Measurements from ENCODE around the gene TTC21A. TPM values are rescaled to one million over a fixed set of nuclear protein-coding genes. Genes with fewer than 3 reads are reported as not detected.
A peak's percentile ranks its signal among the peaks of the same experiment; 100 is the strongest.

TTC21A gene
- total RNA-seq, 1 experiment from 2014 or later = 1.2 TPM

DNA sequence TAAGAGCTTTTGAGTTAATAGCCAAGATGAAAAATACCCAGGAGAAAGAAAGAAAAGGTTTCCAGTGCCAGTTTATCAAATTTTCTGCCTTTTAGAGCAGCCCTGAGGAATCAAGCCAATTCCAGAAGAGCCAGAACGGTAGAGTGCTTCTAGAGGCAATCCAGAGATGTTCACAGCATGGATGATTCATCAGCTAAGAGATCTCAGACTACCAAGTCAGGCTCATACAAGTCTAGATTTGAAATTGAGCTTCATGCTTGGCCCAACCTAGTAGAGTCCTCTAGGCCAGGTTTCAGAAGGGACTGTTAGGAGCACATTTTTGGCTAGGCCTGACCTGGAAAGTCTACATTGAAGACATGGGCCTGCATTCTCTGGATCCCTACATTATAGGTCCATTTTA, 40.2 kb upstream of the TTC21A start:
- Histone ChIP-seq H3K4me2 (ENCODE audit: low read length) (no peak overlapping the region), H2AFZ (ENCODE audit: low read length) (no peak overlapping the region), H3K9me3 (ENCODE audit: low read length) (no peaks in the 10 kb centered on the region), H3K27ac (ENCODE audit: low read length) (no peak overlapping the region), H4K20me1 (ENCODE audit: low read length) (no peaks in the 10 kb centered on the region), H3K9me2 (replicated peaks; ENCODE audit: low read length) (no peaks in the 10 kb centered on the region), H3K4me1 (ENCODE audit: insufficient read depth, low read length) (no peaks in the 10 kb centered on the region), H3K4me3 (ENCODE audit: low read length) (no peak overlapping the region), H3K79me2 (ENCODE audit: low read length) (no peaks in the 10 kb centered on the region), H3K36me3 (ENCODE audit: low read depth, low read length) (peaks cover 8% of the 10 kb centered on the region; the same call in 1 of the 2 replicates), H3K27me3 (ENCODE audit: low read length) (no peaks in the 10 kb centered on the region), H3K9ac (ENCODE audit: low read length) (no peak overlapping the region), H3F3A (ENCODE audit: low read length, unreplicated experiment) (no peaks in the 10 kb centered on the region)
- POLR2A ChIA-PET (ENCODE audit: unreplicated experiment) = no interaction called here
- intact Hi-C loops (cut with micrococcal nuclease) = no loop called here
- DNase-seq (no peak), ATAC-seq (no peak)
- TSS peak; percentile 6 for BruUV-seq (replicated peaks)
- CTCF ChIA-PET = no interaction called here
- TF ChIP-seq EZH2phosphoT487 (IDR thresholded peaks at IDR 0.05; ENCODE audit: borderline replicate concordance, low read length) (no peak), EZH2 (IDR thresholded peaks at IDR 0.05; ENCODE audit: low read length, unreplicated experiment) (no peak)
- TF ChIP-seq, protein P1, sequence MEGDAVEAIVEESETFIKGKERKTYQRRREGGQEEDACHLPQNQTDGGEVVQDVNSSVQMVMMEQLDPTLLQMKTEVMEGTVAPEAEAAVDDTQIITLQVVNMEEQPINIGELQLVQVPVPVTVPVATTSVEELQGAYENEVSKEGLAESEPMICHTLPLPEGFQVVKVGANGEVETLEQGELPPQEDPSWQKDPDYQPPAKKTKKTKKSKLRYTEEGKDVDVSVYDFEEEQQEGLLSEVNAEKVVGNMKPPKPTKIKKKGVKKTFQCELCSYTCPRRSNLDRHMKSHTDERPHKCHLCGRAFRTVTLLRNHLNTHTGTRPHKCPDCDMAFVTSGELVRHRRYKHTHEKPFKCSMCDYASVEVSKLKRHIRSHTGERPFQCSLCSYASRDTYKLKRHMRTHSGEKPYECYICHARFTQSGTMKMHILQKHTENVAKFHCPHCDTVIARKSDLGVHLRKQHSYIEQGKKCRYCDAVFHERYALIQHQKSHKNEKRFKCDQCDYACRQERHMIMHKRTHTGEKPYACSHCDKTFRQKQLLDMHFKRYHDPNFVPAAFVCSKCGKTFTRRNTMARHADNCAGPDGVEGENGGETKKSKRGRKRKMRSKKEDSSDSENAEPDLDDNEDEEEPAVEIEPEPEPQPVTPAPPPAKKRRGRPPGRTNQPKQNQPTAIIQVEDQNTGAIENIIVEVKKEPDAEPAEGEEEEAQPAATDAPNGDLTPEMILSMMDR (conservative IDR thresholded peaks at IDR 0.05; ENCODE audit: low read depth, low read length) = no peak

DNA sequence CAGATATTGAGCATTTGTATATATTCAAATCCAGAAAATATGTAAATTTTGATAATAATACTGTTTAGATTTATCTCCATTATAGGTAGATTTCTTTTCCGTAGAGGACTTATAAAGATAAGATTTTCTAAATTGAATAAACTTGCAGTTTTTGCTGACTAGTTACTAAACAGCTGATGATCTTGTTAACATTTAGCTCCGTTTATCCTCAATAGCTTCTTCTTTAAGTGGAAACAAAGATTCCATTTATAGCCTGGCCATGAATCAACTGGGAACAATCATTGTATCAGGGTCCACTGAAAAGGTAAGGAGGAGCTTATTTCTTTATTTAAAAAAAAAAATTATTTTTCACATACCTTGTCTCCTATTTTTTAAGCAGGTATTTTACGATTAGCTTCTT, 38.9 kb upstream of the TTC21A start:
- Histone ChIP-seq H3K4me2 (ENCODE audit: low read length) (no peak overlapping the region), H3K9me2 (replicated peaks; ENCODE audit: low read length) (no peaks in the 10 kb centered on the region), H3K36me3 (ENCODE audit: low read depth, low read length) (peaks cover 8% of the 10 kb centered on the region; the same call in 1 of the 2 replicates), H3K27ac (ENCODE audit: low read length) (no peak overlapping the region), H3F3A (ENCODE audit: low read length, unreplicated experiment) (no peaks in the 10 kb centered on the region), H3K4me3 (ENCODE audit: low read length) (no peak overlapping the region), H3K79me2 (ENCODE audit: low read length) (no peaks in the 10 kb centered on the region), H3K4me1 (ENCODE audit: insufficient read depth, low read length) (no peaks in the 10 kb centered on the region), H2AFZ (ENCODE audit: low read length) (no peak overlapping the region), H3K27me3 (ENCODE audit: low read length) (no peaks in the 10 kb centered on the region), H3K9ac (ENCODE audit: low read length) (no peak overlapping the region), H3K9me3 (ENCODE audit: low read length) (no peaks in the 10 kb centered on the region), H4K20me1 (ENCODE audit: low read length) (no peaks in the 10 kb centered on the region)
- no peak for ATAC-seq
- intact Hi-C loops (cut with micrococcal nuclease) = no loop called here
- no TSS peak for BruUV-seq (replicated peaks)
- CTCF ChIA-PET = no interaction called here
- TF ChIP-seq, protein P1 (conservative IDR thresholded peaks at IDR 0.05; ENCODE audit: low read depth, low read length) = no peak
- TF ChIP-seq EZH2 (IDR thresholded peaks at IDR 0.05; ENCODE audit: low read length, unreplicated experiment) (no peak), EZH2phosphoT487 (IDR thresholded peaks at IDR 0.05; ENCODE audit: borderline replicate concordance, low read length) (no peak)
- no peak for DNase-seq
- POLR2A ChIA-PET (ENCODE audit: unreplicated experiment) = interaction anchor here (1.0 kb wide), 1 partner anchor 9 kb away, joined by 16 read pairs; no protein-coding TSS in a partner anchor

- Histone ChIP-seq H3K9ac (ENCODE audit: low read length) (no peak overlapping the region), H3K9me2 (replicated peaks; ENCODE audit: low read length) (no peaks in the 10 kb centered on the region), H3K4me3 (ENCODE audit: low read length) (no peak overlapping the region), H3K79me2 (ENCODE audit: low read length) (no peaks in the 10 kb centered on the region), H3K4me2 (ENCODE audit: low read length) (no peak overlapping the region), H2AFZ (ENCODE audit: low read length) (no peak overlapping the region), H4K20me1 (ENCODE audit: low read length) (no peaks in the 10 kb centered on the region), H3K9me3 (ENCODE audit: low read length) (no peaks in the 10 kb centered on the region), H3F3A (ENCODE audit: low read length, unreplicated experiment) (no peaks in the 10 kb centered on the region), H3K36me3 (ENCODE audit: low read depth, low read length) (peaks cover 23% of the 10 kb centered on the region), H3K27me3 (ENCODE audit: low read length) (no peaks in the 10 kb centered on the region), H3K4me1 (ENCODE audit: insufficient read depth, low read length) (no peaks in the 10 kb centered on the region), H3K27ac (ENCODE audit: low read length) (no peak overlapping the region)
- no peak for DNase-seq
- CTCF ChIA-PET = no interaction called here
- POLR2A ChIA-PET (ENCODE audit: unreplicated experiment) = no interaction called here
- intact Hi-C loops (cut with micrococcal nuclease) = no loop called here
- ATAC-seq = no peak
- no TSS peak for BruUV-seq (replicated peaks)
- TF ChIP-seq EZH2 (IDR thresholded peaks at IDR 0.05; ENCODE audit: low read length, unreplicated experiment) (no peak), EZH2phosphoT487 (IDR thresholded peaks at IDR 0.05; ENCODE audit: borderline replicate concordance, low read length) (no peak)
Measured at GRCh38 chr3:39075910-39076309, 31.6 kb upstream of the TTC21A start.
